HG02763 (cell line): Measurements from ENCODE around the gene MYCBP2.

Experiments
- ATAC-seq: cut with Tn5 transposase; IDR thresholded peaks from one replicate; pipeline ENCODE4 v1.9.1; 2021; ENCODE audit warnings: mild to moderate bottlenecking, moderate library complexity; ENCODE audit not compliant: unreplicated experiment

The MYCBP2 gene

DNA sequence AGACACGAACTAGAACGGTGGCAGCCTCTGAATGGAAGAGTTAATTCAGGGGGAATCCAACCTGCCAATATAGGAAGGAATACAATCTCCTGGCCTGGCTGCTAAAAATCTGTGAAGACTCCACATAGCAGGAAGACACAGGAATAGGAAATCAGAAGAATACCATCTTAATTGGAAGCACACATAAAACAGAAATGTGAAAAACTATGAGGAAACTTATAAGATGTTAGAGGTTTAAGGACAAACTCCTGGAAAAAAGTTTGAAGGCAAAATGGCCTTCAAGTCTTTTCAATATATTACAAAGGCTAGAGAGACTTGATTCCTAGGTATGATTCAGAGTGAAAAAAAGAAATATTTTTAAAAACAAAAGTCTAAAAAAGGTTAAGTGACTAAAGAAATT, 221.8 kb downstream of the MYCBP2 start:
- ATAC-seq = no peak

DNA sequence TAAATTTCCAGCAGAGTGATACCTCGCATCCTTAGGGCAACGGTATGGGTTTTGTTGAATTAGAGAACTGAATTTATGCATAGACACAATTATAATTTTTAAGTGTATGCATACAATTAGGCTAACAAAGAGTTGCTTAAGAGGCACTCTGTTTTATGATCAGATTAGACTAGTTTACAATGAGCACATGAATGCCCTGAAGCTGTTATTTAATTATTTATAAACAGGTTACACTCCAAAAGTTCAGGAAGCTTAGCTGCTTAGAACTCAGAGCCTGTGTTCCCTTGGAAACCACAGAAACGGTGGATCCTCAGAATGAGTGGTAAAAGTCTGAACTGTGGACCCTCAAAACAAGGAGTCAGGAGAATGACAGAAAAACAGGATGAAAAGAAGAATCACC, 227.5 kb downstream of the MYCBP2 start:
- ATAC-seq = no peak

DNA sequence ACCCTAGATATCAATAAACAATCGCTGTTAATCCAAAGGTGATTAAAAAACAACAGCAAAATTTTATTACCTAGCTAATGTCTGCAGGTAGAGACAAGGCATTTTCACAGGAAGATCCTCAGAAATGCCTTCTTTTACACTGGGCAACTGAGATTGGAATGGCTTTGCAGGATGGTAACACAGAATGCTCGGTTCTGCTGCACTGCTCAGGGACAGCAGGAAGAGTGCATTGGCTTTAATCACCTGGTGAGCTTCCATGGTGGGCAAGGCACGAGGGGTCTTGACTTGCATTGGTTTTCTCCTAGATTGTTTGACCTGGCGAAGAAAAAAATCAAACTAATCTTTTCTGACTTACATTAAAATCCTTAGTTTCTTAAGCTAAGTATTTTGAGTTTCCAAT, 231.6 kb downstream of the MYCBP2 start:
- ATAC-seq = no peak

DNA sequence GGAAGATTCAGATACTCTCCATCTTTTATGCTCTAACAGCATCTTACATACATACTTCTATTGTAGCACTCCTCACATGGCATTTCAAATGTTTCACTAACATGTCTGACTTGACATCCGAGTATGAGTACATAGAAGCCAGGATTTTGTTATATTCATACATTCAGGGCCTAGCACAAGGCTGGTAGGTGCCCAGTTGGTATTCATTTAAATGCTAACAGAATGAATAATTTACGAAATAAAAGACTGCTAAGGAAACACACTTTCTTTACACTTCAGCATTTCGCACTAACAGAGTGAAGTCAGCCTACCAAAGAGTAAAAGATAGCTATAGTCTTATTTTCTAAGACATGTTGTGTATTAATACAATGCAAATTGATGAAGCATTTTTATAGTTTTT, 232.1 kb downstream of the MYCBP2 start:
- ATAC-seq = no peak

DNA sequence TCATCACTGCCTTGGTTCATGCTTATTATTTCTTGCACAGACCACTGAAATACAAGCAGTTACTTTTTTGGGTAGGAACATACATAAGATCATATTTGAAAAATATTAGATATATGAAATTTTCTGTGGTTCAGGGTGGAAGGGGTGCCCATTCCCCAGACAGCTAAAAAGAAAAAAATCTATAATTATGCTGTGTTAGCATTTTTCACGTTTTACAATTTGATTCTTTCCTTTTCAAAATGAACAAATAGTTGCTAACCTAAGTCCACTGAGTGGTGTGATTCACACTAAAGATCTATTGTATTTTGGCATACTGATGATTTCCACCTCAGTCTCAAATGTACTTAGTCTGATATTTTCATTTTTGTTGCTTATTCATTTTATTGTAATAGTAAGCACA, 233.2 kb downstream of the MYCBP2 start:
- ATAC-seq = no peak

DNA sequence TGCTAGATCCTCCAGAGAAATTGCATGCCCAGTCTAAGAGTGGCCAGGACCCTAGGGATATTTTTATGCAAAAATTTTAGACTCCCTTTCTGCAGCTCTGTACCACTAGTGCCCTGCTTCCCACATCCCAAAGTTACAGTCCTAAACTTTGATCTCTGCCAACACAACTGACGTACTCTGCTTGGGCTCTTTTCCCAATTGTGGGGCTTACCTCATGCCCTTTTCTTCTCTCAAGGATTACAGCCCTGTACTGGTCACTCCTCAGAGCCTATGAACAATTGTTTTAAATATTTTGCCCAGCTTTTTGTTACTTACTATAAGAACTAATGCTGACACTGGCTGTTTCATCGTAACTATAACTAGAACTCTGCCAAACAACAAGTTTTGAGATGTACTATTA, 242.1 kb downstream of the MYCBP2 start:
- ATAC-seq = no peak

DNA sequence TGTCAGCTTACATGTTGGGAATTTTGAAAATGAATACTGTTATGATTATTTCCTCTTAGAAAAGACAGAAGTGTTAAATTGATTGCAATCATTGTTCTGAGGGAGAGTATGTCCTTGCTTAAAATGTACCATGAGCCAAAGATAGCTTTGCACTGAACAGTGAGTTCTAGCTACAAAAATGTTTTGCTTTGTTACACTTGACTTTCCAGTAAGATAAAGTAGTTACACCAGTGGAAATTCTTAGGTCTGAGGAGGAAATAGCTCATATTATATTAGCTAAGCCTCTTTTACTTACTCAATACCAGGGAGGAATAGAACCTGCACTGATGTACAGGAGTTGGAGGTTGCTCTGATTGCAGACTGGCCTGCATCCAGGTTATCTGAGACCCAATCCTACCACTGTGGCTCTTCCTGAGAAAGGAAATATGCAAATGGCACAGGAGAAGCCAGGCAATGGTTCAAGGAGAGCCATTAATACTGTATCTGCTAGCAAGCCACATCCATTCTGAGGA, 246.9 kb downstream of the MYCBP2 start:
- no peak for ATAC-seq

DNA sequence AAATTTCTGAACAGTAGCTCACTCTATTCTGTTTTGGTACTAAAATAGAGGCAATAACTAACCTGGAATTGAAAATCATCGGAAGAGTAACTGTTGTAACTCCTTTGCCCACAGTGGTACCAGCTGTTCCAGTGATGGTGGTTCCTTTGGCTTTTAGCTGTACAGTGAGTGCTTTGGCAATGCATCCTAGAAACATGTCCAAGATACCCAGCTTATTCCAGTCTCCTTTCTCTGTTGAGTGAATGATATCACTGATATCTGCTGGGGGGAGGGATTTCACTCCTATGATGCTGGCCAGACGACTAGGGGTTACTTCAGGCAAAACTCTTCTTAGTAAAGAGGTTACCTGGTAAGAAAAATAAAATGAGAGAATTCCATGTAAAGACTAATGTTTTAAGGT, 259.4 kb downstream of the MYCBP2 start:
- no peak for ATAC-seq

DNA sequence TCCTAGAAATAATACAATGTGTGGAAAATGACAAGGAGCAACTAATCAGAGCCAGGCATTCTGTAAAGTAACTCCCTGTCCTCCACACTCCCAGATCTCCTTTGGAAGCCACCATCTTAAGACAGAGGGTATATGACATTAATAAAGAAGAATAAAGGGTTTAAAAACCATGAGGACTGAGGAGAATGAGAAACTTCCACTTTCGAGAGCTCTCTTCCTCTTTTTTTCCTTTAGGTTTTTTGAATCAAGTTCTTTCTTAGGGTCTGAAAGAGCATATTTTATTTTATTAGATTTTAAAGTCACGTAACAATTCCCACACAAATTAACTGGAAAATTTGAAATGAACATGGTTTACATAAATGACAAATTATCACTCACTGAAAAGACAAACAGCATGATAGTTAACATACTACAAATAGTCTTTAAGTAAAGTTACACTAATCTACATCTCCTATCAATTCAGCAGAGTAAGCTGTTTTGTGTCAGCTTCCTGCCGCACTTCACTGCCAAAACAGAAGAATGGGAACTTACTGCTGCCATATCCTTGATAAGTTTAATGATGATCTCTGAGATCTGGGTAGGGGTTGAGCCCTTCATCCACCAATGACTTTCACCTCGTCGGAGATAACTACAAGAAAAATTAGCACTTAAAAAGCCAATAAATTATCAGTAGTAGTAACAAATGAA, 261.3 kb downstream of the MYCBP2 start:
- no peak for ATAC-seq

DNA sequence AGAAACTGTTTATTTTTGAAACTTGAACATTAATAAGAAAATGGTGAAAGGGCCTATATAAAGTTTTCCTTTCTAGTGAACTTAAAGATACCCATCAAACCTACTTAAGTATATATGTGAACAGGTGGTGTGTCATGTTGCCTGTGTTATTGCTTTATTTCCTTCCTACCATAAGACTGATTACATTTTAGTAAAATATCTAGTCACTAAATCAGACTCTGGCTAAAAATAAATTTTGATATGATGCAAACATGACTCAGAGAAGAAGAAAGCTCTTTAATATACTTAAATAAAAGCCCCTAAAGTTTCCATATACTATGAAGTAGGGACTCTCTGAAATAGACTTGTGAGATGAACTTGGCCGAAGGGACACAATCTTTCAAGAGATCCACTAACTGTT, 264.8 kb downstream of the MYCBP2 start:
- no peak for ATAC-seq

DNA sequence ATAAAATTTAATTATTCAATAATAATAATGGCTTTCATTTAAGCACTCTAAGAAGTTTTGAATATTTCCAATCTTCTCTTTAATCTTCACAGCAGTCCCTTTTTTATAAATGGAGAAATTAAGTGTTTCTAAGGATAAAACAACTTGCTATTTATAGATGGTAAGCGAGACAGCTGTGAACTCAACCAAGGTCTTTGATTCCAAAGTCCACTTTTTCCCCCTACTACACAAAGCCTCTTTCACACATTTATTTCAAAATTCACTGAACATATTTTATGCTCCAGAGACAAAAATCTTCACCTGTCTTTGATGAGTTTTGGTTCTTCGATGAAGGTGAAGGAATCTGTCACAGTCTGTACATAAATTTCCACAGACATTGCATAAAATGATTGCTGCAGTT, 265.5 kb downstream of the MYCBP2 start:
- ATAC-seq = no peak

DNA sequence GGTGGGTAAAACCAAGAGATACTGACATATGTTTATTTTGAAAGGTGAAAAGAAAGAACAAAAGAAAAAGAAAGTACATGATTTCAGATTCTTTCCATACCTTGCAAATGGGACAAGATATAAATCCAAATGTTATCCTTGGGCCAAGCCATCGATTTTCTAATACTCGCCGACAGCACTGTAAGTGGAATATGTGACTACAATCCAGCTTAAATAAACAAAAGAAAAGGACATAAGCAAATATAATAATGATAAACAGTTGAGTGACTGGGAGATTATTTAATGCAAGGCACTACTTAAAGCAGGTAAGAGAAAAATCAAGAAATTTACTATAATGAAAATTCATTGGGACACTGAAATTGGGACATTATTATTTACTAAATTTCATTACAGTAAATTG, 270.0 kb downstream of the MYCBP2 start:
- ATAC-seq = no peak

DNA sequence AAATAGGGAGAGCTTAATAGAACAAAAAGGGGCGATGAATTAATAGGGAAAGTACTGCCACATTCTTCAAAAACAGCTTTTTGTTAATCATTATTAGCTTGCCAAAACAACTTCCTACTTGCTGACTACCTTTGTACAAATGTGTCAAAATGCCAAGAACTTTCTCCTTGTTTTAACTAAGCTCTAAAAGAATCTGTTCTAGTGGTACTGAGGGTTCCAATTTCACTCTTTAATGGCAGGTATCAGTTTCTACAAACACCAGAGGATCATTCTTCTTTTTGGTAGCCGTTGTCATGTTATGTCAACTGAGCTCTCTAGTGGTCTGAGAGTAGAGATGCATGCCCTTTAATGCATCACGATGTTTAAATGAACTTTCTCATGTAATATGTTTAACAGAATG, 270.5 kb downstream of the MYCBP2 start:
- no peak for ATAC-seq

DNA sequence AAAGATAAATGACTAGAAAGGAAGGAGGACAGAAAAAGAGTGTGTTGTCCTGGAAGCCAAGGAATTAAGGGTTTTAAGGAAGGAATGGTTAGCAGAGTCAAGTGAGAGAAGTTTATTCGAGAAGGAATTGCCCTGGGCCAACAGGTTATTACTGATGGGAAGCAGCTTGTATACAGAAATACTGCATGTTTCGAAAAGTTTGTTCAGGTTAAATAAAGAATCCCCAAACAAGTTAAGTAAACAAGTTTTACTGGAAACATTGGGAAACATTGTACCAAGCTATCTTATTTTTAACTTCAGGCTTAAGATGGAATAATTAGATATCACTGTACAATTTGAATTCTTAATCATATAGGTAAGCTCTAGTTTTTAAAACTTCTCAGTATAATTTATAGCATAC, 271.7 kb downstream of the MYCBP2 start:
- no peak for ATAC-seq

DNA sequence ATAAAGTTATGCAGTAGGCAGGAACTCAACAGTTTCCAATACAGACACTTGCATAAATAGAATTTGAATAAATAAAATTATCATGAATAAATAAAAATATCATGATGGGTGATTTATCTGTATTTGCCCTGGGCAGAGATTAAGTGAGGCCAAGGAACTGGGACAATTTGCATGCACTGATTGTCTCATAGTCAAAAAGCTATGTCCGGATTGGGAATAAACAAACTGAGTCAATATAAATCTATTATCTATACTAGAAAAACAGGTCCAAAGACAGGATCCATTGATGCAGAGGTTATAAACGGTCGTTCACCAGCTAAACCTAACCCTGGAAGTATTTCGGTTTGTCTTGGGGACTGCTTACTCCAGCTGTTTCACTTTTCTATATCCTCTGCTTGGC, 273.7 kb downstream of the MYCBP2 start:
- no peak for ATAC-seq

DNA sequence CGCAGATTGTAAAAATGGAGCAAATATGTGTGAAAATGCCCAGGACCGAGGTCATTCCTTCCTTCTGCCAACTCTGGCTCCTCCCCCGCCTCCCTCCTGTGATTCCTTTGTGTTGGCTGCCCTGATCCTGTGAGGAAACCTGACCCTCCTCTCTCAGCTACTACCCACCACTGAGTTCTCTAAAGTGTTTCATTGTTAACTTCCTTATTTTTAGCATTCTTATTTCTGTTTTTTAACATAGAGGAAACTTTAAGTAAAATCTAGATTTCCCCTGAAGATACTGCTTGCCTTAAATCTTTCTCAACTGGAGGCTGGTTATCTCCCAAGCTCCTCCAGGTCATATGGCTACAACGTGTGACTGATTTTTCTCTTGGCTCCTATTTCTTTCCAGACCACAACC, 278.2 kb downstream of the MYCBP2 start:
- no peak for ATAC-seq

DNA sequence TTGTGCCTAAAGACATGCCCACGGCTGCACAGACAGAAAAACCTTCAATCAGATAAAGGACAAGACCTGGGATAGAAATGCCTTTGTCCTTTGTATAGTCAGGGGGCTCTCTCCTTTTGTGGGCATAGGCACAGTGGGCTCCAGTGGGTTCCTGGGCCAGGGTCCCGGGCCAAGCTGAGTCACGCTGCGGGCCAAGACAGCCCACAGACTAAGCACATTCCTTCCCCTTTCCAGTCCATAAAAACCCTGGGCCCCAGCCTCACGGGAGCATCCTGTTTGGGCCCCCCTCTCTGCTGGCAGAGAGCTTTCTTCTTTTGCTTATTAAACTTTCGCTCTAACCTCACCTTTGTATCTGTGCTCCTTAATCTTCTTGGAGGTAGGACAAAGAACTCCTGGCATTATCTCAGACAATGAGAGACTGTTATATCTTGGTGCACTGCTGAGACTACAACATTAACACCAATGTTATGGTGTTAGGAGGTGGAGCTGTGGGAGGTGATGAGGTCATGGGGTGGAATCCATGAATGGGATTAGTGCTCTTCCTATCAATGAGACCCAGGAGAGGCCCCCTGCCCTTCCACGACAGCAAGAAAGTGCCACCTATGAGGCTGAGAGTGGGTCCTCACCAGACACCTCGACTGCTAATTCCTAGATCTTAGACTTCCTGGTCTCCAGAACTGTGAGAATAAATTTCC, 279.1 kb downstream of the MYCBP2 start:
- no peak for ATAC-seq

DNA sequence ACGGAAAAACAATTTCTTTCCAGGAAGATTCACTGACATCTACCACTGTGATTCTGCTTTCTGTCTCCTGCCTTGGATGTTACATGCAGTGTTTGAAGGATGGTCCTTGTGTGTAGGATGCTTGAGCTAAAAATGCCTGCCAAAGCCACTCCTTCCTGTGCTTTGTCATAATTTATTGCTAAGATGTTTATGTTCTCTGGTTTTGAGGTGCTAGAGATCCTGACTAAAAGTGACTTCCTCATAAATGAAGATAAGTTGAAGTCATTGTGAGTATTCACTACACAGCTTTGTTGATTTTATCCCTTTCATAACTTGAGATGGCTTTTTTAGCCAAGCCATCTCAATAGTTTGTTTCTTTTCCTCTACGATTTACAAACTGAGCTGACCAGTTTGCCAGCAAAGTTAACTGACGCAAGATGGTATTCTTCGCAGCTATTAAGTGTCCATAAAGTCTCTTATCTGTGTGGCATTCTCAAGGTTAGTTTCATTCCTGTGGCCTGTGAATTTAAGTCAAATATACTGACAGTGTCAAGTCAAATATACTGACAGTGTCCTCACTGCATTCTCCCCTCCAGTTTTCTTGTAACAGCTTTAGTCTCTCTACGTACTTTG, 284.2 kb downstream of the MYCBP2 start:
- no peak for ATAC-seq

DNA sequence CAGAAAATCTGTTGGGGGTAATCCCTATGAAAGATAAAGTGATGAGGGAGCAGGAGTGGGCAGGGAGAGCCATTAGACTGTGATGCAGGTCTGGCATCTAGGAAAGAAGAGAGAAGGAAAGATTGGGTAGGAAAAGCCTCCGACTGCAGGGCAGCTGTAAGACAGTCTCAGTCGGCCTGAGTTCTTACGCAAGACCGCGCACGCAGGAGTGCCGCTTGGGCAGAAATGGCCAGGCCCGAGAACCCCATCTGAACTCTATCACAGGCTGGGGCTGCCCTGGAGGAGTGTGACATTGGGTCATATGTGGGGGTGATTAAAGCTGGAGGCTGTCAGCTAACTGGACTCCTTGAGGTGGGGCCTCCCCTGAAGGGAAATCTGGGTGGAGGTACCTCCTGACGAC, 286.1 kb downstream of the MYCBP2 start:
- no peak for ATAC-seq

DNA sequence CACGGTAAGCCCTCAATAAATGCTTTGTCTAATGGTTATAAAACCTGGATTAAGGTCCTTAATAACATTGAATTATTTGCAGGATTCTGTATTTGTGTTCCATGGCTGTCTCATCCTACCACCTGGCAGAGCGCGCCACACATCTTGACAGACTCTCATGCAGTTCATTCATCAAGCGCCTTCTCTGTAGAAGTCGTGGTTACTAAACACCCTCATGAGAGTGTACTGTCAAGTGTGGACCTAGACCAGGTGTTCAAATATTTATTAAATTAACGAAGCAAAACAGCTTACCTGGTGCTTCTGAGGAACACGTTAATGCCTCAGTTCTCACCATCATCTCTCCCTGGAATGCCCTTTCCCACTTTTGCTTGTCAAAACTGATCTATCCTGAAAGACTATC, 286.8 kb downstream of the MYCBP2 start:
- no peak for ATAC-seq

DNA sequence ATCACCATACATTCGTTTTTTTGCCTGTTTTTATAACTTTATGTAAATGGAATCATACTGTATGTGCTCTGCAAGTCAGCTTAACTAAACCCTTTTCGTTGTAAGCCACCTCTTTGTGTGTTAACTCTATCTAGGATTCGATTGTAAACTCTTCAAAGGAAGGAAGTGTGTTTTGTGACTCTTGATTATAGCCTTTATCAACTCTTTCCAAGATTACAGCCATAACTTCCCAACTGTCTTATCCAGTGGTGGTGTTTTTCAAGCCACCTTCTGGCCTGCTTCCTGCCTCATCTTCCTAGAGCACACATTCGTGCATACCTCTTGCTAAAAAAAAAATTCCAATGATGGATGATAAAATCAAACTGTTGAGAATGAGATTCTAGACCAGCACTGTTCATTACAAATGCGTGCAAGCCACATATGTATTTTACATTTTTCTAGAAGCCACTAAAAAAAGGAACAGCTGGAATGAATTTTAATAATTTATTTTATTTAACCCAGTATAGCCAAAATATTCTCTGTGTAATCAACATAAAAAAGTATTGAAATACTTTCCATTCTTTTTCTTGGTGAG, 287.9 kb downstream of the MYCBP2 start:
- no peak for ATAC-seq

DNA sequence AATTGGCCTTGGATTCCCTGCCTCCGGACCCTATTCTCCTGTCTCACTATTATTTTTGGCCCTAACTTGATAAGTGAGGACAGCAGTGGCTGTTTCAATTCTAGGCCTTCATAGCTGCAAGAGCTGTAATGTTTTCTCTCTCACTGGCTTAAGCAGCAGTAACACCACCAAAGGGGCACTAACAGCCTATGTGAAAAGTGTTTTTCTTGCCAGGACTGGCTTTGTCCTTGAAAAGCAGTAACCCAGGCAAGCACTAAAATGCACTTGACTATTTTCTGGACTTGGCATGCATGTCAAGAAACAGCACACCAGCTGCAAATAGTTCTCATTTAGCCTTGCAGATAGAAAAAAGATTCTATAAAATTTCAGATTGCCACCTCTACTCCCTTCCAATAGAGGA, 290.6 kb downstream of the MYCBP2 start:
- ATAC-seq = no peak
